Caco-2 (cell line): ENCODE results near the gene SPATA22. TPM values are rescaled to one million over a fixed set of nuclear protein-coding genes. Genes with fewer than 3 reads are reported as not detected.
"Not testable (repeated sequence)": the region's sequence is repeated elsewhere in the genome, so short reads cannot be mapped to it uniquely, and the experiment has no call there.

Source experiments
- BruUV-seq: library from RNA; stranded (reverse); fragments of 400-500 nt; replicated peaks from 2 replicates; lab custom pipeline; 2021; lab: Mats Ljungman, UMichigan
- CTCF ChIA-PET: fragments of 300-600 bp; sonication (Branson Sonifier 250); formaldehyde crosslinking; loops from one replicate; lab custom pipeline; 2022; ENCODE audit warnings: antibody characterized with exemption; lab: Charles Lee
- POLR2A ChIA-PET: fragments of 300-600 bp; sonication (Branson Sonifier 250); formaldehyde crosslinking; loops from one replicate; lab custom pipeline; 2022; ENCODE audit warnings: antibody characterized with exemption; lab: Charles Lee
- DNase-seq, 2 experiments: peaks; one replicate each; pipeline versions ENCODE4 v3.0.0 to v3.0.0-alpha.2; 2020 to 2022
- H3K27me3 ChIP-seq: replicated peaks from 2 replicates; pipeline ENCODE4 v1.6.0; 2011; ENCODE audit warnings: low read length; ENCODE audit not compliant: control insufficient read depth, insufficient read depth
- H3K36me3 ChIP-seq: 2 replicates; pipeline ENCODE4 v1.5.1; 2011; ENCODE audit warnings: low read length; ENCODE audit not compliant: control insufficient read depth, insufficient read depth
- H3K4me1 ChIP-seq: fragments of 250-450 bp; sonication (Bioruptor Pico); 2 replicates; pipeline ENCODE4 v1.5.1; 2020; ENCODE audit warnings: mild to moderate bottlenecking
- H3K4me3 ChIP-seq: 2 replicates; pipeline ENCODE4 v1.5.1; 2011; ENCODE audit warnings: low read depth, mild to moderate bottlenecking, control low read depth, low read length
- H3K9me3 ChIP-seq: fragments of 250-450 bp; sonication (Bioruptor Pico); 2 replicates; pipeline ENCODE4 v1.5.1; 2020; ENCODE audit warnings: mild to moderate bottlenecking, moderate library complexity
- H3K27ac Mint-ChIP-seq: one replicate; pipeline ENCODE4 v1.8.0; 2022; ENCODE audit warnings: mixed read lengths; ENCODE audit not compliant: unreplicated experiment
- H3K27me3 Mint-ChIP-seq: one replicate; pipeline ENCODE4 v1.8.0; 2022; ENCODE audit warnings: mixed read lengths; ENCODE audit not compliant: insufficient read depth, unreplicated experiment
- H3K36me3 Mint-ChIP-seq: one replicate; pipeline ENCODE4 v1.8.0; 2022; ENCODE audit warnings: mild to moderate bottlenecking, mixed read lengths; ENCODE audit not compliant: insufficient read depth, unreplicated experiment
- H3K4me1 Mint-ChIP-seq: one replicate; pipeline ENCODE4 v1.8.0; 2022; ENCODE audit warnings: low read depth, mixed read lengths; ENCODE audit not compliant: unreplicated experiment
- H3K4me3 Mint-ChIP-seq: one replicate; pipeline ENCODE4 v1.8.0; 2022; ENCODE audit warnings: mild to moderate bottlenecking, moderate library complexity, mixed read lengths; ENCODE audit not compliant: unreplicated experiment
- H3K9me3 Mint-ChIP-seq: one replicate; pipeline ENCODE4 v1.8.0; 2022; ENCODE audit warnings: mixed read lengths; ENCODE audit not compliant: unreplicated experiment
- CTCF ChIP-seq, 2 experiments: fragments of 200-600 bp in 1 of 2; IDR thresholded peaks; 1 replicate in 1 of 2; 2 replicates in 1 of 2; pipeline versions ENCODE4 v1.5.1 to v1.8.0; 2011 to 2022; ENCODE audit warnings: antibody characterized with exemption in 1 of 2, control low read depth in 1 of 2, inconsistent platforms in 1 of 2, low read depth in 1 of 2, low read length in 1 of 2, mild to moderate bottlenecking in 1 of 2, moderate library complexity in 1 of 2; ENCODE audit not compliant: insufficient read depth in 1 of 2, severe bottlenecking in 1 of 2, unreplicated experiment in 1 of 2
- intact Hi-C: fragments of 100-400 bp; cut with micrococcal nuclease; formaldehyde crosslinking; loops from one replicate; pipeline ENCODE4 v1.10.0; 2022; ENCODE audit not compliant: unreplicated experiment
- total RNA-seq: library from RNA; stranded (reverse); gene quantifications from 2 replicates; pipeline ENCODE4 v1.2.3, GENCODE V29; 2022

SPATA22 gene
- total RNA-seq, 1 experiment from 2014 or later = not detected

GRCh38 chr17:3472137-3472536 lies 518 bp upstream of the SPATA22 start:
- H3K36me3 ChIP-seq = no peaks in the 10 kb centered on the region
- intact Hi-C loops = loop anchor here (10.0 kb wide), 1 partner anchor 63 kb away; no protein-coding TSS in a partner anchor
- H3K9me3 Mint-ChIP-seq = no peaks in the 10 kb centered on the region
- no peak for DNase-seq
- no peaks in the 10 kb centered on the region for H3K27me3 Mint-ChIP-seq
- 0 out of 2 replicates have a peak, but pooled peaks cover 3% of the 10 kb centered on the region for H3K9me3 ChIP-seq
- H3K4me1 ChIP-seq = peaks cover 33% of the 10 kb centered on the region
- BruUV-seq = no TSS peak
- H3K4me3 ChIP-seq = no peak overlapping the region
- H3K36me3 Mint-ChIP-seq = no peaks in the 10 kb centered on the region
- no peak overlapping the region for H3K27ac Mint-ChIP-seq
- peaks cover 30% of the 10 kb centered on the region for H3K4me1 Mint-ChIP-seq
- no peak overlapping the region for H3K4me3 Mint-ChIP-seq
- POLR2A ChIA-PET = no interaction called here
- H3K27me3 ChIP-seq = no peaks in the 10 kb centered on the region
- CTCF ChIA-PET = no interaction called here
- TF ChIP-seq CTCF (IDR thresholded peaks at IDR 0.05; ENCODE audit: insufficient read depth in 1 of 2, low read depth in 1 of 2, low read length in 1 of 2, severe bottlenecking in 1 of 2, unreplicated experiment in 1 of 2) = no peak

- H3K36me3 ChIP-seq = no peaks in the 10 kb centered on the region
- no TSS peak for BruUV-seq
- Mint-ChIP-seq H3K27me3 (no peaks in the 10 kb centered on the region), H3K4me3 (no peak overlapping the region), H3K4me1 (peaks cover 11% of the 10 kb centered on the region), H3K27ac (no peak overlapping the region), H3K9me3 (no peaks in the 10 kb centered on the region), H3K36me3 (no peaks in the 10 kb centered on the region)
- TF ChIP-seq CTCF (IDR thresholded peaks at IDR 0.05; ENCODE audit: insufficient read depth in 1 of 2, low read depth in 1 of 2, low read length in 1 of 2, severe bottlenecking in 1 of 2, unreplicated experiment in 1 of 2) = no peak
- CTCF ChIA-PET = no interaction called here
- H3K27me3 ChIP-seq = no peaks in the 10 kb centered on the region
- peaks cover 11% of the 10 kb centered on the region for H3K4me1 ChIP-seq
- H3K9me3 ChIP-seq = 0 out of 2 replicates have a peak, but pooled peaks cover 3% of the 10 kb centered on the region
- no peak overlapping the region for H3K4me3 ChIP-seq
- intact Hi-C loops = no loop called here
- no peak for DNase-seq
- POLR2A ChIA-PET = no interaction called here
These were observed 2.1 kb downstream of the SPATA22 start for GRCh38 chr17:3469529-3469928.

GRCh38 chr17:3466355-3466754 lies 5.3 kb downstream of the SPATA22 start:
- H3K9me3 ChIP-seq, H3K27me3 Mint-ChIP-seq, POLR2A ChIA-PET, H3K36me3 ChIP-seq, CTCF ChIA-PET, intact Hi-C loops, H3K4me3 Mint-ChIP-seq, H3K4me1 ChIP-seq, H3K36me3 Mint-ChIP-seq, H3K27ac Mint-ChIP-seq, H3K9me3 Mint-ChIP-seq, DNase-seq, H3K4me1 Mint-ChIP-seq, BruUV-seq, H3K27me3 ChIP-seq, H3K4me3 ChIP-seq: not testable (repeated sequence)
